ENCODE results near the gene SUN5.

- no peak for TF ChIP-seq NFE2L1 (CRISPR knock-in tag; IDR thresholded peaks at IDR 0.05)
- TF ChIP-seq SMAD3 (CRISPR knock-in tag; IDR thresholded peaks at IDR 0.05; ENCODE audit: borderline replicate concordance): no peak
- no peak for TF ChIP-seq ERG (CRISPR knock-in tag; IDR thresholded peaks at IDR 0.05)
- TF ChIP-seq, protein P1, sequence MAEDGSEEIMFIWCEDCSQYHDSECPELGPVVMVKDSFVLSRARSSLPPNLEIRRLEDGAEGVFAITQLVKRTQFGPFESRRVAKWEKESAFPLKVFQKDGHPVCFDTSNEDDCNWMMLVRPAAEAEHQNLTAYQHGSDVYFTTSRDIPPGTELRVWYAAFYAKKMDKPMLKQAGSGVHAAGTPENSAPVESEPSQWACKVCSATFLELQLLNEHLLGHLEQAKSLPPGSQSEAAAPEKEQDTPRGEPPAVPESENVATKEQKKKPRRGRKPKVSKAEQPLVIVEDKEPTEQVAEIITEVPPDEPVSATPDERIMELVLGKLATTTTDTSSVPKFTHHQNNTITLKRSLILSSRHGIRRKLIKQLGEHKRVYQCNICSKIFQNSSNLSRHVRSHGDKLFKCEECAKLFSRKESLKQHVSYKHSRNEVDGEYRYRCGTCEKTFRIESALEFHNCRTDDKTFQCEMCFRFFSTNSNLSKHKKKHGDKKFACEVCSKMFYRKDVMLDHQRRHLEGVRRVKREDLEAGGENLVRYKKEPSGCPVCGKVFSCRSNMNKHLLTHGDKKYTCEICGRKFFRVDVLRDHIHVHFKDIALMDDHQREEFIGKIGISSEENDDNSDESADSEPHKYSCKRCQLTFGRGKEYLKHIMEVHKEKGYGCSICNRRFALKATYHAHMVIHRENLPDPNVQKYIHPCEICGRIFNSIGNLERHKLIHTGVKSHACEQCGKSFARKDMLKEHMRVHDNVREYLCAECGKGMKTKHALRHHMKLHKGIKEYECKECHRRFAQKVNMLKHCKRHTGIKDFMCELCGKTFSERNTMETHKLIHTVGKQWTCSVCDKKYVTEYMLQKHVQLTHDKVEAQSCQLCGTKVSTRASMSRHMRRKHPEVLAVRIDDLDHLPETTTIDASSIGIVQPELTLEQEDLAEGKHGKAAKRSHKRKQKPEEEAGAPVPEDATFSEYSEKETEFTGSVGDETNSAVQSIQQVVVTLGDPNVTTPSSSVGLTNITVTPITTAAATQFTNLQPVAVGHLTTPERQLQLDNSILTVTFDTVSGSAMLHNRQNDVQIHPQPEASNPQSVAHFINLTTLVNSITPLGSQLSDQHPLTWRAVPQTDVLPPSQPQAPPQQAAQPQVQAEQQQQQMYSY (CRISPR knock-in tag; IDR thresholded peaks at IDR 0.05): no peak
- TF ChIP-seq, protein P2, sequence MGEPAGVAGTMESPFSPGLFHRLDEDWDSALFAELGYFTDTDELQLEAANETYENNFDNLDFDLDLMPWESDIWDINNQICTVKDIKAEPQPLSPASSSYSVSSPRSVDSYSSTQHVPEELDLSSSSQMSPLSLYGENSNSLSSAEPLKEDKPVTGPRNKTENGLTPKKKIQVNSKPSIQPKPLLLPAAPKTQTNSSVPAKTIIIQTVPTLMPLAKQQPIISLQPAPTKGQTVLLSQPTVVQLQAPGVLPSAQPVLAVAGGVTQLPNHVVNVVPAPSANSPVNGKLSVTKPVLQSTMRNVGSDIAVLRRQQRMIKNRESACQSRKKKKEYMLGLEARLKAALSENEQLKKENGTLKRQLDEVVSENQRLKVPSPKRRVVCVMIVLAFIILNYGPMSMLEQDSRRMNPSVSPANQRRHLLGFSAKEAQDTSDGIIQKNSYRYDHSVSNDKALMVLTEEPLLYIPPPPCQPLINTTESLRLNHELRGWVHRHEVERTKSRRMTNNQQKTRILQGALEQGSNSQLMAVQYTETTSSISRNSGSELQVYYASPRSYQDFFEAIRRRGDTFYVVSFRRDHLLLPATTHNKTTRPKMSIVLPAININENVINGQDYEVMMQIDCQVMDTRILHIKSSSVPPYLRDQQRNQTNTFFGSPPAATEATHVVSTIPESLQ (CRISPR knock-in tag; IDR thresholded peaks at IDR 0.05): no peak
- no peak for TF ChIP-seq GRHL2 (CRISPR knock-in tag; IDR thresholded peaks at IDR 0.05; ENCODE audit: insufficient replicate concordance, severe bottlenecking)
- TF ChIP-seq ZNF232 (CRISPR knock-in tag; IDR thresholded peaks at IDR 0.05): no peak
- no peak for TF ChIP-seq CTCF (IDR thresholded peaks at IDR 0.05)
- TF ChIP-seq, protein P3, sequence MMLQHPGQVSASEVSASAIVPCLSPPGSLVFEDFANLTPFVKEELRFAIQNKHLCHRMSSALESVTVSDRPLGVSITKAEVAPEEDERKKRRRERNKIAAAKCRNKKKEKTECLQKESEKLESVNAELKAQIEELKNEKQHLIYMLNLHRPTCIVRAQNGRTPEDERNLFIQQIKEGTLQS (CRISPR knock-in tag; conservative IDR thresholded peaks at IDR 0.05): no peak
- no peak for TF ChIP-seq ZBTB21 (CRISPR knock-in tag; IDR thresholded peaks at IDR 0.05; ENCODE audit: borderline replicate concordance)
These were observed 28.2 kb downstream of the SUN5 start for GRCh38 chr20:32975698-32976674.
